ENCODE results near the gene UBE2J2. TPM values are rescaled to one million over a fixed set of nuclear protein-coding genes. Genes with fewer than 3 reads are reported as not detected.

The UBE2J2 gene
- total RNA-seq, 3 donors from 2014 or later (not counting 1 experiment from before 2014, with no cell fraction given) = 66.0 to 84.2 (median 78.1) TPM

GRCh38 chr1:1315435-1315954, 41.8 kb upstream of the UBE2J2 start:
- H3K4me1 Mint-ChIP-seq = peaks cover 0 to 30% of the 10 kb centered on the region in 2 donors
- no peaks in the 10 kb centered on the region for H3K9me3 Mint-ChIP-seq
- no peak overlapping the region for H3K27ac ChIP-seq (ENCODE audit: low read length)
- WGBS (ENCODE audit: insufficient coverage) = 93% methylated on average over 11 of the region's 26 CpGs
- no peaks in the 10 kb centered on the region for H3K27me3 ChIP-seq (ENCODE audit: control insufficient read depth, insufficient read depth, low read length)
- no peak for DNase-seq
- peak in 1 of 3 donors; percentile 54 for ATAC-seq
- H3K4me3 Mint-ChIP-seq = no peak overlapping the region
- intact Hi-C loops (cut with micrococcal nuclease) = no loop called here
- H3K36me3 Mint-ChIP-seq = no peaks in the 10 kb centered on the region
- no peaks in the 10 kb centered on the region for H3K27me3 Mint-ChIP-seq (ENCODE audit: low read depth in 2 of 2)
- no peaks in the 10 kb centered on the region for H3K9me3 ChIP-seq (ENCODE audit: control insufficient read depth, insufficient read depth, low read length)
- H3K4me3 ChIP-seq (ENCODE audit: low read length) = no peak overlapping the region
- H3K4me1 ChIP-seq (ENCODE audit: control insufficient read depth, insufficient read depth, low read length) = no peaks in the 10 kb centered on the region
- H3K27ac Mint-ChIP-seq = peak overlapping the region in 1 of 2 donors; percentile 58
- H3K36me3 ChIP-seq (ENCODE audit: control insufficient read depth, insufficient read depth, low read length) = peaks cover 41% of the 10 kb centered on the region
- no peak for TF ChIP-seq CTCF (IDR thresholded peaks at IDR 0.05)

- Histone ChIP-seq H3K4me3 (ENCODE audit: low read length) (no peak overlapping the region), H3K27me3 (ENCODE audit: control insufficient read depth, insufficient read depth, low read length) (no peaks in the 10 kb centered on the region), H3K36me3 (ENCODE audit: control insufficient read depth, insufficient read depth, low read length) (peaks cover 40% of the 10 kb centered on the region), H3K4me1 (ENCODE audit: control insufficient read depth, insufficient read depth, low read length) (peaks cover 6% of the 10 kb centered on the region), H3K27ac (ENCODE audit: low read length) (no peak overlapping the region), H3K9me3 (ENCODE audit: control insufficient read depth, insufficient read depth, low read length) (no peaks in the 10 kb centered on the region)
- Mint-ChIP-seq H3K27me3 (ENCODE audit: low read depth in 2 of 2) (no peaks in the 10 kb centered on the region), H3K36me3 (no peaks in the 10 kb centered on the region), H3K4me3 (no peak overlapping the region), H3K4me1 (peaks cover 0 to 25% of the 10 kb centered on the region in 2 donors), H3K27ac (peak overlapping the region in 1 of 2 donors; percentile 58), H3K9me3 (no peaks in the 10 kb centered on the region)
- WGBS (ENCODE audit: insufficient coverage) = 94% methylated on average over 23 of the region's 23 CpGs
- intact Hi-C loops (cut with micrococcal nuclease) = no loop called here
- TF ChIP-seq CTCF (IDR thresholded peaks at IDR 0.05) = no peak
- DNase-seq (no peak), ATAC-seq (no peak)
Measured at GRCh38 chr1:1314678-1315335, 41.2 kb upstream of the UBE2J2 start.

- Mint-ChIP-seq H3K9me3 (no peaks in the 10 kb centered on the region), H3K27me3 (ENCODE audit: low read depth in 2 of 2) (no peaks in the 10 kb centered on the region), H3K4me1 (peaks cover 0 to 22% of the 10 kb centered on the region in 2 donors), H3K36me3 (no peaks in the 10 kb centered on the region), H3K4me3 (no peak overlapping the region), H3K27ac (no peak overlapping the region)
- no peak overlapping the region for H3K27ac ChIP-seq (ENCODE audit: low read length)
- no peaks in the 10 kb centered on the region for H3K9me3 ChIP-seq (ENCODE audit: control insufficient read depth, insufficient read depth, low read length)
- no peak for TF ChIP-seq CTCF (IDR thresholded peaks at IDR 0.05)
- H3K36me3 ChIP-seq (ENCODE audit: control insufficient read depth, insufficient read depth, low read length) = peaks cover 39% of the 10 kb centered on the region
- no peak for ATAC-seq
- WGBS (ENCODE audit: insufficient coverage) = 99% methylated on average over 15 of the region's 15 CpGs
- H3K27me3 ChIP-seq (ENCODE audit: control insufficient read depth, insufficient read depth, low read length) = no peaks in the 10 kb centered on the region
- H3K4me3 ChIP-seq (ENCODE audit: low read length) = no peak overlapping the region
- no peak for DNase-seq
- intact Hi-C loops (cut with micrococcal nuclease) = no loop called here
- peaks cover 12% of the 10 kb centered on the region for H3K4me1 ChIP-seq (ENCODE audit: control insufficient read depth, insufficient read depth, low read length)
Measured at GRCh38 chr1:1314237-1314586, 40.6 kb upstream of the UBE2J2 start.

Measured in natural killer cell (primary cell).